ENCODE results near the gene RBMS1. TPM values are rescaled to one million over a fixed set of nuclear protein-coding genes. Genes with fewer than 3 reads are reported as not detected.

Gene RBMS1
- total and polyA plus RNA-seq, 2 donors (not counting 1 experiment from before 2014, with no cell fraction given) = 18.0 to 36.7 TPM

- no peak for ATAC-seq (ENCODE audit: low read depth)
- POLR2A ChIA-PET = no interaction called here
Measured at GRCh38 chr2:160473468-160474318, 19.9 kb downstream of the RBMS1 start.

More at GRCh38 chr2:160473468-160474318, 19.9 kb downstream of the RBMS1 start:
- Histone ChIP-seq H3K9ac (ENCODE audit: low read length) (no peak overlapping the region), H3K4me1 (ENCODE audit: control insufficient read depth in 2 of 2, insufficient read depth in 2 of 2, low read length in 2 of 2) (no peaks in the 10 kb centered on the region), H3K79me2 (ENCODE audit: control insufficient read depth, insufficient read depth, low read length) (no peaks in the 10 kb centered on the region), H3K36me3 (replicated peaks in 1 of 2; ENCODE audit: control extremely low read depth in 1 of 2, control insufficient read depth in 1 of 2, extremely low read depth in 1 of 2, insufficient read depth in 2 of 2, low read length in 1 of 2) (no peaks in the 10 kb centered on the region), H3K27me3 (replicated peaks in 1 of 4; ENCODE audit: control extremely low read depth in 1 of 4, control insufficient read depth in 3 of 4, insufficient read depth in 4 of 4, low read length in 3 of 4) (peaks cover 0 to 1% (median 0%) of the 10 kb centered on the region in 4 experiments), H4K20me1 (ENCODE audit: control insufficient read depth, insufficient read depth, low read length, poor library complexity, severe bottlenecking) (no peaks in the 10 kb centered on the region), H3K4me3 (ENCODE audit: control extremely low read depth in 1 of 5, extremely low read depth in 1 of 5, insufficient read depth in 1 of 5, low read depth in 2 of 5, low read length in 4 of 5) (no peak overlapping the region), H3K27ac (ENCODE audit: low read length in 2 of 2) (no peak overlapping the region), H3K9me3 (ENCODE audit: control extremely low read depth in 1 of 3, control insufficient read depth in 2 of 3, insufficient read depth in 1 of 3, low read length in 2 of 3) (no peaks in the 10 kb centered on the region), H2AFZ (ENCODE audit: insufficient read depth, low read depth, low read length, poor library complexity, severe bottlenecking) (no peak overlapping the region), H3K4me2 (replicated peaks; ENCODE audit: low read depth, low read length, poor library complexity, severe bottlenecking) (no peak overlapping the region)
- no peaks in the 10 kb centered on the region for H3K4me1 Mint-ChIP-seq
- H3K27ac Mint-ChIP-seq = no peak overlapping the region
- intact Hi-C loops (cut with micrococcal nuclease) = no loop called here
- CTCF ChIA-PET = no interaction called here
- WGBS (ENCODE audit: insufficient coverage) = no CpG with 5 or more reads among the region's 2 CpGs
- TF ChIP-seq CTCF (IDR thresholded peaks at IDR 0.05) (no peak), EZH2 (IDR thresholded peaks at IDR 0.05; ENCODE audit: borderline replicate concordance, insufficient read depth, low read depth, low read length, poor library complexity, severe bottlenecking) (no peak)
- peaks cover 26% of the 10 kb centered on the region for H3K27me3 Mint-ChIP-seq
- H3K9me3 Mint-ChIP-seq (ENCODE audit: insufficient read depth) = no peaks in the 10 kb centered on the region
- no peak for DNase-seq
- no peak overlapping the region for H3K4me3 Mint-ChIP-seq
